BJ (cell line): ENCODE data around the gene RALGAPA2. TPM values are rescaled to one million over a fixed set of nuclear protein-coding genes. Genes with fewer than 3 reads are reported as not detected.

ENCODE experiments used
- CTCF ChIA-PET: fragments of 350-600 bp; formaldehyde crosslinking; extraction: SDS; loops from one replicate; lab custom pipeline; 2021; ENCODE audit warnings: antibody characterized with exemption, inconsistent platforms; lab: Yijun Ruan, JAX
- POLR2A ChIA-PET: fragments of 300-600 bp; sonication (Branson Sonifier 250); formaldehyde crosslinking; extraction: SDS; loops from one replicate; lab custom pipeline; 2021; ENCODE audit warnings: antibody characterized with exemption; lab: Charles Lee
- DNase-seq: peaks from one replicate; pipeline ENCODE4 v3.0.0-alpha.2; 2011; ENCODE audit warnings: low read depth
- H3K27me3 ChIP-seq: 2 replicates; pipeline ENCODE4 v1.6.0; 2011; ENCODE audit warnings: low read length; ENCODE audit not compliant: control insufficient read depth, insufficient read depth
- H3K36me3 ChIP-seq: 2 replicates; pipeline ENCODE4 v1.5.1; 2011; ENCODE audit warnings: low read length; ENCODE audit not compliant: control insufficient read depth, insufficient read depth
- H3K4me3 ChIP-seq: 2 replicates; pipeline ENCODE4 v1.5.1; 2011; ENCODE audit warnings: low read depth, mild to moderate bottlenecking, control low read depth, low read length
- polyA plus RNA-seq: library from polyadenylated mRNA; depleted of rRNA; stranded (reverse); fragments of >200 nt; gene quantifications from 2 replicates; pipeline ENCODE4 v1.2.3, GENCODE V29; 2011
- TF ChIP-seq, protein P1 (sequence below): IDR thresholded peaks from 2 replicates; pipeline ENCODE4 v1.5.1; 2011; ENCODE audit warnings: low read depth, mild to moderate bottlenecking, control low read depth, inconsistent platforms, low read length, moderate library complexity; ENCODE audit not compliant: insufficient read depth

RALGAPA2 gene
- polyA plus RNA-seq, 1 experiment, result 1.4 TPM

DNA sequence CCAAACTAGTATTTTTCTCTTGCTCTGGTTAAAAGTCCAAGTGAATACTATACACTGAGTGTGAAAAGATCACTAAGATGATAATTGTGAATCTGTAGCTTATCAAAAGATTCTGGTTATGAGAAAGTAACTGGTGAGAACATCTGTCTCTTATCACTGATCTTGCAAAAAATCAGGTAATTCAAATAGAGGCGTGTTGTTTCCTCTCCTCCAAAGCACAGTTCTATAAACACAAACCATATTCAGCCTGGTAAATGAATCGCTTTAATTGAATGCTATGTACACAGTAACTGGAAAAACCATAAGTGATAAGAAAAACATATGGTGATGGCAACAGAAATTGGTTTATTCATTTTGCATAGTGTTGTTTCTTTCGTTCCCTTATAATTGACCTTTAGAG lies 161.0 kb downstream of the RALGAPA2 start:
- TF ChIP-seq, protein P1, sequence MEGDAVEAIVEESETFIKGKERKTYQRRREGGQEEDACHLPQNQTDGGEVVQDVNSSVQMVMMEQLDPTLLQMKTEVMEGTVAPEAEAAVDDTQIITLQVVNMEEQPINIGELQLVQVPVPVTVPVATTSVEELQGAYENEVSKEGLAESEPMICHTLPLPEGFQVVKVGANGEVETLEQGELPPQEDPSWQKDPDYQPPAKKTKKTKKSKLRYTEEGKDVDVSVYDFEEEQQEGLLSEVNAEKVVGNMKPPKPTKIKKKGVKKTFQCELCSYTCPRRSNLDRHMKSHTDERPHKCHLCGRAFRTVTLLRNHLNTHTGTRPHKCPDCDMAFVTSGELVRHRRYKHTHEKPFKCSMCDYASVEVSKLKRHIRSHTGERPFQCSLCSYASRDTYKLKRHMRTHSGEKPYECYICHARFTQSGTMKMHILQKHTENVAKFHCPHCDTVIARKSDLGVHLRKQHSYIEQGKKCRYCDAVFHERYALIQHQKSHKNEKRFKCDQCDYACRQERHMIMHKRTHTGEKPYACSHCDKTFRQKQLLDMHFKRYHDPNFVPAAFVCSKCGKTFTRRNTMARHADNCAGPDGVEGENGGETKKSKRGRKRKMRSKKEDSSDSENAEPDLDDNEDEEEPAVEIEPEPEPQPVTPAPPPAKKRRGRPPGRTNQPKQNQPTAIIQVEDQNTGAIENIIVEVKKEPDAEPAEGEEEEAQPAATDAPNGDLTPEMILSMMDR, result no peak

DNA sequence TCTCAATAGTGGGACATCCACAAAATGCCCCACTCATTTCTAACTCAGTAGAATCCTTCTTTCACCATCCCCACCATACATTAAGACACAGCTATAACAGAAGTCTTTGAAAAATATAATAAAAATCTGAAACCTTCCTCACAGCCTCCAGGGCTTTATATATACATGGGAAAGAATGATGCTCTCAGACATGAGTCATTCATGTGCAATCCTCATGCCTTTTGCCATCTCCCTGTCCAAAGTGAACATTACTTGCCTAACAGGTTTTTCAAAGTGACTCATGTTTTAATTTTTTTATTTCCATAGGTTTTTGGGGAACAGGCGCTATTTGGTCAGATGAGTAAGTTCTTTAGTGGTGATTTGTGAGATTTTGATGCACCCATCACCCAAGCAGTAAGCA lies 162.7 kb downstream of the RALGAPA2 start:
- Histone ChIP-seq H3K4me3 (no peak overlapping the region), H3K27me3 (no peaks in the 10 kb centered on the region), H3K36me3 (no peaks in the 10 kb centered on the region)
- ChIA-PET CTCF (interaction anchor here (0.8 to 1.9 kb wide), 3 partner anchors 10 to 462 kb away, joined by 3 to 6 read pairs (median 3); no protein-coding TSS in a partner anchor), POLR2A (no interaction called here)
- peak; percentile 23 for DNase-seq
- TF ChIP-seq, protein P1, result no peak

More for the DNA sequence above, 161.0 kb downstream of the RALGAPA2 start:
- Histone ChIP-seq H3K36me3 (no peaks in the 10 kb centered on the region), H3K27me3 (no peaks in the 10 kb centered on the region), H3K4me3 (no peak overlapping the region)
- POLR2A ChIA-PET, result no interaction called here
- CTCF ChIA-PET, result interaction anchor here (1.9 kb wide), 1 partner anchor 9 kb away, joined by 6 read pairs; no protein-coding TSS in a partner anchor
- DNase-seq, result no peak

DNA sequence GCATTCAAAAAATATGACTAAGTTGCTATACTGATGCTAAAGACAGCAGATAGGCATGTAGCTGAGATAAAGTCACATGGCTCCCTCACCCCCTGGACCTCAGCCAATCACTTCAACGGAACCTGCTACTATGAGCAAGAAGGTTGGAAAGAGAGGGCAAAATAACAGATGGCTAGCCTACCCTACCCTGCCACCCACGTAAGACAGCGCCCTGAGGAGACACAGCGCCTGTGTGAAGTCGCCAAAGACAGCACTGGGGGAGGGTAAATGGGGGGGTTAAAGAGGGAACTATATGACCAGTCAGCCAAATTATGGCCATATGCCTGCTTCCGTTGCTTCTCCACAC lies 163.2 kb downstream of the RALGAPA2 start:
- Histone ChIP-seq H3K4me3 (no peak overlapping the region), H3K27me3 (no peaks in the 10 kb centered on the region), H3K36me3 (no peaks in the 10 kb centered on the region)
- POLR2A ChIA-PET, result no interaction called here
- TF ChIP-seq, protein P1, result no peak
- CTCF ChIA-PET, result interaction anchor here (0.9 to 1.9 kb wide), 2 partner anchors 10 to 12 kb away, joined by 3 to 6 read pairs; no protein-coding TSS in a partner anchor
- no peak for DNase-seq

DNA sequence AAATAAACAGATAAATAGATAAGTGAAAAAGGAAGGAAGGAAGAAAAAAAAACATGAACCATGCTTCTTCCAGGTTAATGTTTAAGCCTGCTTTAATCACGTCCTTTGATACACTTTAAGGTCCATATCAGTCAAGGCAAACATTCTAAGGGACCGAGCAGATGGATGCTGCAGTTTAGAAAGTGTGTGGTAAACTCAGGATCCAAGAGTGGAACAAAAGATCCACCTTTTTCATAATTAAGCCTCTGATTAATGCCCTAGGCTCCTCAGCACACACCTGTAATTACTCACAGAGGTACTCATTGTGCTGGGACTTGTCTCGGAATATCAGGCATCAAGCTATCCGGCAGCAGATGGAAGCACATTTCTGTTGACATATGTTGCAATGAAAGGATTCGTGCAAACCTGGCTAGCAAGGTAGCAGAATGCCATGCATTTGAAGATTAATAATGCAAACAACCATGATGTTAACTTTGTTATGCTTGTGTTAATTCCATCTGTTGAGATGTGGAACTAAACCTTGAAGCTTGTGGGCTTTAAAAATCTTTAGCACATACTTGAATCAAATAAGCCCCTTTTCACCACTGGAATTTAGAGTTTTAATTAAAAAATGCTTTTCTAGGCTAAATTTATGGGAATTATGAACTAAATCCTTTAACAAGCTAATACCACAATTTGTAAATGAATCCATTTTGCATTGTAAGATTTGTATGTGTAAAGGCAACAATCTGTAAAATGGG lies 163.7 kb downstream of the RALGAPA2 start:
- TF ChIP-seq, protein P1, result no peak
- ChIA-PET POLR2A (no interaction called here), CTCF (no interaction called here)
- DNase-seq, result no peak
- Histone ChIP-seq H3K27me3 (no peaks in the 10 kb centered on the region), H3K4me3 (no peak overlapping the region), H3K36me3 (no peaks in the 10 kb centered on the region)

DNA sequence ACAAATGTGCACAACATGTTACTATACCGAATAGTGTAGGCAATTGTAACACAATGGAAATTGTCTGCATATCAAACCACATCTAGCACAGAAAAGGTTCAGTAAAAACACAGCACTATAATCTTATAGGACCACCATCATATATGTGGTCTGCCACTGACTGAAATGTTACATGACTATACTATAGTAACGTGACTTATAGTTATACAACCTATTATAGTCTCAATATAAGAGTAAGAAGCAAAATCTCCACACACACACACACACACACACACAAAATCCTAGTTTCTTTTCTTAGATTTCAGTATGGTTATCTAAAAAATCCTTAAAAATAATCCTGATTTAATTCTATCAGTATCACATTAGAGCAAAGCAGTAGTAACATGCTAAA lies 164.6 kb downstream of the RALGAPA2 start:
- POLR2A ChIA-PET, result no interaction called here
- no peak for DNase-seq
- Histone ChIP-seq H3K27me3 (no peaks in the 10 kb centered on the region), H3K4me3 (no peak overlapping the region), H3K36me3 (no peaks in the 10 kb centered on the region)
- CTCF ChIA-PET, result no interaction called here
- TF ChIP-seq, protein P1, result no peak
